Heart right ventricle (tissue), 16 donors: Measurements from ENCODE around the gene AP2A2. TPM values are rescaled to one million over a fixed set of nuclear protein-coding genes. Genes with fewer than 3 reads are reported as not detected.

Experiments
- ATAC-seq, 8 donors: fragments of 200-7000 bp; cut with Tn5 transposase; one replicate each; pipeline ENCODE4 v1.9.1; 2020; ENCODE audit warnings: mild to moderate bottlenecking in 8 of 8, moderate library complexity in 8 of 8, moderate number of reproducible peaks in 1 of 8
- DNase-seq, 2 donors: peaks; one replicate each; pipeline ENCODE4 v3.0.0-alpha.2; 2020
- H3K27ac ChIP-seq, 10 donors: fragments of 200-600 bp; sonication (generic) in 2 of 10; one replicate each; pipeline versions ENCODE4 v1.5.0 to v1.8.0; 2020 to 2022; ENCODE audit warnings: mild to moderate bottlenecking in 3 of 10
- H3K27me3 ChIP-seq, 7 donors: fragments of 200-600 bp; one replicate each; pipeline ENCODE4 v1.8.0; 2021 to 2022; ENCODE audit warnings: mild to moderate bottlenecking in 2 of 7
- H3K36me3 ChIP-seq, 9 donors: fragments of 200-600 bp; sonication (generic) in 1 of 9; one replicate each; pipeline versions ENCODE4 v1.5.0 to v1.8.0; 2020 to 2022; ENCODE audit warnings: mild to moderate bottlenecking in 2 of 9
- H3K4me1 ChIP-seq, 9 donors: fragments of 200-600 bp; sonication (generic) in 1 of 9; one replicate each; pipeline versions ENCODE4 v1.5.0 to v1.8.0; 2020 to 2022; ENCODE audit warnings: mild to moderate bottlenecking in 4 of 9
- H3K4me3 ChIP-seq, 10 donors: fragments of 200-600 bp; sonication (generic) in 2 of 10; one replicate each; pipeline versions ENCODE4 v1.5.0 to v1.8.0; 2020 to 2022; ENCODE audit warnings: mild to moderate bottlenecking in 7 of 10, moderate library complexity in 2 of 10
- H3K9me3 ChIP-seq, 11 donors: fragments of 200-600 bp in 10 of 11; sonication (generic) in 2 of 11; one replicate each; pipeline versions ENCODE4 v1.5.0 to v1.8.0; 2013 to 2022; ENCODE audit warnings: mild to moderate bottlenecking in 2 of 11, control low read depth in 1 of 11, moderate library complexity in 1 of 11
- WGBS, 2 donors: extraction: QIAGEN DNeasy Blood & Tissue Kit; methylation state at CpG; one replicate each; pipeline ENCODE4 v1.1.7; 2013; ENCODE audit warnings: inconsistent platforms in 1 of 2; 5-methylcytosine and 5-hydroxymethylcytosine counted together
- intact Hi-C, 10 donors: fragments of 100-400 bp; cut with DNase I; formaldehyde crosslinking; loops; one replicate each; pipeline versions ENCODE4 v1.11.1 to v1.14.2; 2022
- polyA plus RNA-seq, 2 donors: library from polyadenylated mRNA; stranded (reverse); fragments of 200-250 nt; gene quantifications; one replicate each; pipeline ENCODE4 v1.2.3, GENCODE V29; 2013
- total RNA-seq, 10 donors: library from RNA; stranded (reverse); fragmentation: NEBNext Ultra II Directional in 3 of 10; extraction: Animal tissue kit (Norgen Biotek cat#: 25700) in 3 of 10; gene quantifications; one replicate each; pipeline versions ENCODE4 v1.2.1 to v1.2.4, GENCODE V29; 2021 to 2023
- TF ChIP-seq, protein P1 (sequence below), 9 donors: fragments of 200-600 bp; sonication (generic) in 2 of 9; IDR thresholded peaks; one replicate each; pipeline versions ENCODE4 v1.5.0 to v1.8.0; 2021 to 2022; ENCODE audit warnings: antibody characterized with exemption in 9 of 9, mild to moderate bottlenecking in 5 of 9, moderate library complexity in 1 of 9
- donor health status: Arrhythmogenic right ventricular cardiomyopathy.
- donor health status: ischemic (EF 13 %, LVEDD 7.1; RV severe dilation, severe dysfunction).
- donor health status: healthy with polysubstance abuse.
- donor health status: DM: no; HTN: yes; CAD: no.
- donor health status: DM: no; HTN: no; CAD: no.
- donor health status: ischemic (EF 25% LVEDD 6.9; RV normal size, moderate dysfunction).
- donor health status: ischemic (EF 25% LVEDD 5.7; RV mildly dilated, moderate dysfunction).
- donor health status: healthy.
- donor health status: DM: yes; HTN: yes; CAD: no.
- donor health status: Ischemic cardiomyopathy.
- donor health status: ischemic (EF 35%, LVEDD 5.7; RV mildly dilated, moderate dysfunction).
- donor health status: nonischemic (EF 11% LVEDD 7.7; RV severe dilation, severe dysfunction).
- donor health status: DM: yes; HTN: yes; CAD: no.
- donor health status: PGD.
- donor health status: ischemic (EF 29% LVEDD 5.4; RV normal size, mild dysfunction).
- donor health status: nonischemic (EF 23%, LVEDD 6.1; RV moderate dilation, normal function).

The AP2A2 gene
- total and polyA plus RNA-seq, 12 donors: 24.3 to 58.4 (median 37.4) TPM

DNA sequence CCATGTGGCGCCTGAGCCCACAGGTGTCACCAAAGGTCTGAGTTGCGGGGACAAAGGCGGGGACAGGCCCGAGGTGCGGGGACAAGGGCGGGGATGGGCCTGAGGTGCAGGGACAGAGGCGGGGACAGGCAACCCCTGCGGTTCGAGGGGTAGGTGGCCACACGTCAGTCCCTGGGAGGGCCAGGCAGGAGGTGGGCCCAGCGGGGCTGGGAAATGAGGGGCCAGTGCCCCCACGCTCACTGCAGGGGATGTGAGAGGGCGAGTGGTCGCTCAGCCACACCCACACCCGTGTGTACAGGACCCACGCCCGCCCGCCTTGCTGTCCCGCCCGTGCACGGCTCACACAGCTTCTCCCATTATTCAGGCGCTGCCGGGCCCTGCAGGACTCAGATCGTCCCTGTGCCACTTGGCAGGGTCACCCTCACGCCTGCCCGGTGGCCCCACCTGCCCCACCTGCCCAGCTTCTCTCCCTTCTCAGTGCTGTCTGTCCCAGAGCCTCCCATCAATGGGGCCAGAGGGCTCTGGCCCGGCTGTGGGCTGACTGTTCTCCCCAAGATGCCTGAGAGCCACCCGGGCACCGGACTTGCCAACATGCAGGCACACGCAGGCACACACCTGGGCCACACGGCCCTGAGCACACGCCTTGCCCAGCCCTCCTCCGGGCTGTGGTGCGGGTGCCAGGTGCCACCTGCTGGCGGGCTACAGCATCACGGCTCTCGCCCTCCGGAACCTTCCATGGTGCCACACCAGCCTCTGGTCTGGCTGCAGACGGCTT is 125.1 kb downstream of the AP2A2 start:
- peaks cover 0 to 60% (median 45%) of the 10 kb centered on the region in 7 donors for H3K27me3 ChIP-seq
- peak; percentile 43 to 74 for DNase-seq

DNA sequence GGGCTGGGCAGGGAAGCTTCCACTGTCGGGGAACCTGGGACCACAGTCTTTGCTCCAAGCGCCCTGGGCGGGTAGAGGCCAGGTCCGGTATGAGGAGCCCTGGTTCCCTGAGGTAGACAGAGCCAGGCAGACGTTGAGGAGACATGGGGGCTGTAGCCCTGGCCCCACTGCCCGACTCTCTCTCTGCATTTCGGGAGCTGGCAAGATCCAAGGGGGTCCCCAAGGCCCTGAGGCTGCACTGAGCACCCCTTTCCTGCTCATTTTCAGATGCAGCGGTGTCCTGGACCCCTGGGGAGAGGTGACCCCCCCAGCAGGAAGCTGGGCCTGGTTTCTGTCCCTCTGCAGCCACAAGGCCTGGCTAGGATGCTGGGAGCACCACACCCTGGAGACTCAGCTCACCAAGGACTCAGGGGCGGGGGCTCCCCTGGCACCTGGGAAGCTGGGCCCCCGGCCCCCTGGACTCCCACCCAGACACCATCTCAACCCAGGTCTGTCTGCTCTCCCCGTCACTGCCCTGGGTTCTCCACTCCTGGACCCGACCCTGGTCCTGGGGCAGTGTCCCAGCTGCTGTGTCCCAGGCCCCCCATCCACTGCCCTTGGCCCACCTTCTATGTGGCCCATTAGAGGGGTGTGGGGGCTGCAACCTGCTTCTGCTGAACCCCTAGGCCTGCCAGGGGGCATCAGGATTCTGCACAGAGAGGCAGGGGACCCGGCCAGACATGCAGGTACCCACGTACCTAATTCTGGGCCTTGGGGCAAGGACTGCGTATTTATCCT is 125.9 kb downstream of the AP2A2 start:
- Histone ChIP-seq H3K9me3 (no peaks in the 10 kb centered on the region), H3K4me3 (no peak overlapping the region), H3K36me3 (no peaks in the 10 kb centered on the region), H3K4me1 (peaks cover 0 to 31% (median 0%) of the 10 kb centered on the region in 9 donors), H3K27me3 (peaks cover 0 to 68% (median 48%) of the 10 kb centered on the region in 7 donors), H3K27ac (no peak overlapping the region)
- DNase-seq (peak in 1 of 2 donors; percentile 4), ATAC-seq (peak in 2 of 8 donors; percentile 5 to 17)
- 63 to 65% methylated on average over 15 of the region's 15 CpGs for WGBS, 2 donors
- intact Hi-C loops: loop anchor here in 8 of 10 donors (1.0 to 10.0 kb wide), 7 partner anchors 117 to 207 kb away; partner anchors contain the start of gene AP2A2 (in 1 of the 8)
- TF ChIP-seq, protein P1, sequence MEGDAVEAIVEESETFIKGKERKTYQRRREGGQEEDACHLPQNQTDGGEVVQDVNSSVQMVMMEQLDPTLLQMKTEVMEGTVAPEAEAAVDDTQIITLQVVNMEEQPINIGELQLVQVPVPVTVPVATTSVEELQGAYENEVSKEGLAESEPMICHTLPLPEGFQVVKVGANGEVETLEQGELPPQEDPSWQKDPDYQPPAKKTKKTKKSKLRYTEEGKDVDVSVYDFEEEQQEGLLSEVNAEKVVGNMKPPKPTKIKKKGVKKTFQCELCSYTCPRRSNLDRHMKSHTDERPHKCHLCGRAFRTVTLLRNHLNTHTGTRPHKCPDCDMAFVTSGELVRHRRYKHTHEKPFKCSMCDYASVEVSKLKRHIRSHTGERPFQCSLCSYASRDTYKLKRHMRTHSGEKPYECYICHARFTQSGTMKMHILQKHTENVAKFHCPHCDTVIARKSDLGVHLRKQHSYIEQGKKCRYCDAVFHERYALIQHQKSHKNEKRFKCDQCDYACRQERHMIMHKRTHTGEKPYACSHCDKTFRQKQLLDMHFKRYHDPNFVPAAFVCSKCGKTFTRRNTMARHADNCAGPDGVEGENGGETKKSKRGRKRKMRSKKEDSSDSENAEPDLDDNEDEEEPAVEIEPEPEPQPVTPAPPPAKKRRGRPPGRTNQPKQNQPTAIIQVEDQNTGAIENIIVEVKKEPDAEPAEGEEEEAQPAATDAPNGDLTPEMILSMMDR (IDR thresholded peaks at IDR 0.05): peak in 2 of 9 donors; percentile 10 to 25

More for the DNA sequence above, 125.1 kb downstream of the AP2A2 start:
- TF ChIP-seq, protein P1 (IDR thresholded peaks at IDR 0.05): peak; percentile 74 to 89 (median 87)
- intact Hi-C loops: loop anchor here in 8 of 10 donors (1.0 to 10.0 kb wide), 7 partner anchors 116 to 206 kb away; partner anchors contain the start of gene AP2A2 (in 1 of the 8)
- Histone ChIP-seq H3K9me3 (no peaks in the 10 kb centered on the region), H3K4me1 (peaks cover 0 to 31% (median 0%) of the 10 kb centered on the region in 9 donors), H3K27ac (no peak overlapping the region), H3K36me3 (no peaks in the 10 kb centered on the region), H3K4me3 (no peak overlapping the region)
- ATAC-seq: peak; percentile 84 to 95 (median 90)
- WGBS, 2 donors: 42 to 50% methylated on average over 28 to 39 of the region's 39 CpGs

DNA sequence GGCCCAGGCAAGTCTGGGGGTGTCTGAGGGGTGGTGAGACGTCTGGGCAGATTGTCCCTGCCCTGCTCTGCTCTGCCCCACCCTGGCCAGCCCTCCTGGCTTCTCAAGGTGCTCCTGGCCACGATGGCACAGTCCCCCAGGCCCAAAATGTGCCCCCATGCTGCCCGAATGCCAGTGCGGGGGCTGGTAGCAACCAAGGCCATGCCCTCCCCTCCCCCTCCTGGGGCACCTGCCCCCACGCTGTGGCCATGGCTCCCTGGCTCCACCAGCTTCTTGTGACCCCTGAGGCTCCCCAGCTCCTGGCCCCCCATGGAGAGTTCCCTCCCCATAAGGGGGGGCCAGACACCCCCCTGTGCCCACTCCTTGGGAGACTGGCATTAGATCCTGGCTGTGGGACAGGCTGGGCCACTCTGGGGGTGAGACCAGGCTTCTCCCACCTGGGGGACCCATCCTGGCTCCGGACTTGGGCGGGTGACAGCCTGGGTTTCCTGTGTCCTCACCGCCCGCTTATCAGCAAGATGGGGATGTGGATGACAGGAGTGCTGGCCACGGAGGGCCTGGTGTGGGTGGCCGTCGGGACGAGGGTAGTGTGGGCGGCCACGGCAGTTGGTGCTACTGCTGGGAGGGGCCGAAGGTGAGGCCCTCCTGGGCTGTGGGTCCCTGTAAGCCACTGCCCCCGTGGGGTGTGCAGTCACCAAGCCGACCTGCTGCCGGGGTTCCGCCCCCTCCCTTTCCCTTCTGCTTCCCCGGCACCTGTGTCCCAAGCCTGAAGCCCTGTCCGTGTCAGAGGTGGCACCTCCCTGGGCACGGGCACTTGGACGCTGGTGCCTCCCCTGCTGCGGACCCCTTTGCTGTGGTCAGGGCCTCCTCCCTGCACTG is 126.7 kb downstream of the AP2A2 start:
- DNase-seq (peak in 1 of 2 donors; percentile 9), ATAC-seq (no peak)
- Histone ChIP-seq H3K27ac (no peak overlapping the region), H3K27me3 (peaks cover 0 to 70% (median 48%) of the 10 kb centered on the region in 7 donors), H3K9me3 (no peaks in the 10 kb centered on the region), H3K4me1 (peaks cover 0 to 31% (median 0%) of the 10 kb centered on the region in 9 donors), H3K36me3 (no peaks in the 10 kb centered on the region), H3K4me3 (no peak overlapping the region)
- intact Hi-C loops: loop anchor here in 5 of 10 donors (5.0 to 10.0 kb wide), 4 partner anchors 118 to 205 kb away; partner anchors contain the start of gene AP2A2 (in 1 of the 5)
- WGBS, 2 donors: 73 to 78% methylated on average over 25 of the region's 25 CpGs
- TF ChIP-seq, protein P1 (IDR thresholded peaks at IDR 0.05): no peak
